Measurements from ENCODE around the gene CMTM1.
"Not testable (repeated sequence)": the region's sequence is repeated elsewhere in the genome, so short reads cannot be mapped to it uniquely, and the experiment has no call there.

Gene CMTM1

GRCh38 chr16:66562409-66562808 is 3.8 kb upstream of the CMTM1 start:
- DNase-seq (ENCODE audit: low read depth), result no peak

GRCh38 chr16:66562986-66563385 is 3.3 kb upstream of the CMTM1 start:
- DNase-seq (ENCODE audit: low read depth), result no peak

GRCh38 chr16:66563574-66564334 is 2.5 kb upstream of the CMTM1 start:
- no peak for DNase-seq (ENCODE audit: low read depth)

GRCh38 chr16:66567270-66567669 is 1.0 kb downstream of the CMTM1 start:
- DNase-seq (ENCODE audit: low read depth), result not testable (repeated sequence)

GRCh38 chr16:66568355-66568754 is 2.1 kb downstream of the CMTM1 start:
- DNase-seq (ENCODE audit: low read depth), result no peak

GRCh38 chr16:66569131-66569530 is 2.9 kb downstream of the CMTM1 start:
- no peak for DNase-seq (ENCODE audit: low read depth)

GRCh38 chr16:66569827-66570405 is 3.7 kb downstream of the CMTM1 start:
- no peak for DNase-seq (ENCODE audit: low read depth)

- DNase-seq (ENCODE audit: low read depth), result no peak
Measured at GRCh38 chr16:66572356-66572755, 6.1 kb downstream of the CMTM1 start.

- DNase-seq (ENCODE audit: low read depth), result no peak
Measured at GRCh38 chr16:66574081-66574480, 7.8 kb downstream of the CMTM1 start.

- DNase-seq (ENCODE audit: low read depth), result no peak
Measured at GRCh38 chr16:66574531-66574930, 8.3 kb downstream of the CMTM1 start.

GRCh38 chr16:66575060-66575459 is 8.8 kb downstream of the CMTM1 start:
- DNase-seq (ENCODE audit: low read depth), result no peak

GRCh38 chr16:66576296-66576695 is 10.1 kb downstream of the CMTM1 start:
- DNase-seq (ENCODE audit: low read depth), result no peak

GRCh38 chr16:66578651-66579531 is 12.7 kb downstream of the CMTM1 start, which contains the start of gene CMTM2:
TSS of gene CMTM2 (plus strand) at chr16:66579463. CDS start at chr16:66579608, 145 bp downstream.
- DNase-seq (ENCODE audit: low read depth), result no peak

- no peak for DNase-seq (ENCODE audit: low read depth)
Measured at GRCh38 chr16:66580605-66581209, 14.5 kb downstream of the CMTM1 start.

GRCh38 chr16:66581246-66581952 is 15.2 kb downstream of the CMTM1 start:
- DNase-seq (ENCODE audit: low read depth), result no peak

GRCh38 chr16:66585481-66586239 is 19.4 kb downstream of the CMTM1 start:
- DNase-seq (ENCODE audit: low read depth), result no peak

GRCh38 chr16:66587881-66588600 is 21.8 kb downstream of the CMTM1 start:
- DNase-seq (ENCODE audit: low read depth), result no peak

GRCh38 chr16:66588981-66589713 is 22.9 kb downstream of the CMTM1 start:
- peak; percentile 50 for DNase-seq (ENCODE audit: low read depth)

- DNase-seq (ENCODE audit: low read depth), result no peak
Measured at GRCh38 chr16:66590322-66590721, 24.1 kb downstream of the CMTM1 start.

- no peak for DNase-seq (ENCODE audit: low read depth)
Measured at GRCh38 chr16:66591018-66591417, 24.8 kb downstream of the CMTM1 start.
